Cardiac muscle cell (in vitro differentiated cells and primary cell): Measurements from ENCODE around the gene ABCA1. TPM values are rescaled to one million over a fixed set of nuclear protein-coding genes. Genes with fewer than 3 reads are reported as not detected.

Experiments used
- DNase-seq, 2 donors: peaks; one replicate each; pipeline versions ENCODE4 v3.0.0 to v3.0.0-alpha.2; 2010 to 2017; ENCODE audit warnings: low read depth in 1 of 2, low spot score in 1 of 2
- H3K27ac ChIP-seq: fragments of 200-600 bp; sonication (generic); 2 replicates; pipeline ENCODE4 v1.5.1; 2016
- H3K27me3 ChIP-seq: fragments of 200-600 bp; sonication (generic); 2 replicates; pipeline ENCODE4 v1.6.0; 2016; ENCODE audit warnings: control low read depth
- H3K36me3 ChIP-seq: fragments of 200-600 bp; sonication (generic); 2 replicates; pipeline ENCODE4 v1.5.1; 2016; ENCODE audit warnings: control low read depth
- H3K4me1 ChIP-seq: fragments of 200-600 bp; sonication (generic); 2 replicates; pipeline ENCODE4 v1.8.1; 2017; ENCODE audit warnings: low read depth, mild to moderate bottlenecking, mixed run types
- H3K4me3 ChIP-seq: fragments of 200-600 bp; sonication (generic); 2 replicates; pipeline ENCODE4 v1.5.1; 2016; ENCODE audit warnings: mild to moderate bottlenecking
- H3K9me3 ChIP-seq: fragments of 200-600 bp; sonication (generic); 2 replicates; pipeline ENCODE4 v1.5.1; 2017; ENCODE audit warnings: low read depth, mild to moderate bottlenecking, control low read depth
- polyA plus RNA-seq: library from polyadenylated mRNA; unstranded; fragments of >200 nt; fragmentation: Nextera tagmentation; extraction: Ambion mirVana; gene quantifications from 2 replicates; pipeline ENCODE4 v1.2.1, GENCODE V29; 2016
- total RNA-seq: library from RNA; depleted of rRNA; stranded (reverse); fragments of >200 nt; gene quantifications from 2 replicates; pipeline ENCODE4 v1.2.3, GENCODE V29; 2016
- TF ChIP-seq, protein P1 (sequence below): IDR thresholded peaks from 2 replicates; pipeline ENCODE4 v1.5.1; 2012; ENCODE audit warnings: low read depth, mild to moderate bottlenecking, low read length

Gene ABCA1
- total and polyA plus RNA-seq, 2 experiments from 2014 or later = 2.5 to 23.0 TPM

DNA sequence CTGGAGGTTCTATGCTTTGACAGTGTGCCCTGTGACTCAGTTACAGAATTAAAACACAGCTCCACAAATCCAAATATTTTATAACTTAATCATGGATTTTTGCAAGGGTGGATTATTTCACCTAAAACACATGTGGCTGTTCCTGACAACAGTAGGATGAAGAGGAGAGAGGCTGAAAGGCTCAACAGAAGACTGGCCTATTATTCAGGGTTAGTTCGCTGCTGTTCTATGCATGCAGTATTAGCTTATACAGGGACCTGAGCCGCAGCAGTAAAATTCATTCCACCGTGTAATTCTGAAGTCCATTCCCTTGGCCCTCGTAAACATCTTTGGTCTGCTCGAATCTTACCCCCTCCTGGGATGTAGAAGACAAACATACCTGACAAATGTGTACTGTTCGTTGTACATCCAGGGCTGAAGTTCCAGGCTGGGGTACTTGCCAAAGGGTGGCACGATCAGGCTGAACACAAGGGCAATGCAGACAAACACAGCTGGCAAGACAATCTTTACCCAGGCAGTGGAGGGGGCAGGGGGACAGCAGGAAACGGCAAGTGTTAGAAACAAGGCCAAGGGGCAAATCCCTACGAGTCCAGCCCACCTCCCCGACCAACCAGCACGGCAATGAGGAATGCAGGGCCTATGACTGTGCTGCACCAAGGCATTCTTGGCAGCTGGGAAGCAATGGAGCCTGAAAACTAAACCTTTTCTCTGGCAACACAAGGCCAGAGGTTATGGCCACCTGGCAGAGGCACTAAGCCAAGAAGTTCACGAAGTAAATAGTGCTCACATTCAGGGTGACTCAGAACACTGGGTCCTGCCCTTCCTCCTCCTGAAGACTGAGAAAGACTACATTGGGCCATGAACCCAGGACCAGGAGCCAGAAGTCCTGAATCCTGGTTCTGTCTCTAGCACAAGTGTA is 117.3 kb downstream of the ABCA1 start:
- no peaks in the 10 kb centered on the region for H3K4me1 ChIP-seq
- H3K27me3 ChIP-seq = no peaks in the 10 kb centered on the region
- peak overlapping the region; percentile 23 for H3K27ac ChIP-seq
- TF ChIP-seq, protein P1, sequence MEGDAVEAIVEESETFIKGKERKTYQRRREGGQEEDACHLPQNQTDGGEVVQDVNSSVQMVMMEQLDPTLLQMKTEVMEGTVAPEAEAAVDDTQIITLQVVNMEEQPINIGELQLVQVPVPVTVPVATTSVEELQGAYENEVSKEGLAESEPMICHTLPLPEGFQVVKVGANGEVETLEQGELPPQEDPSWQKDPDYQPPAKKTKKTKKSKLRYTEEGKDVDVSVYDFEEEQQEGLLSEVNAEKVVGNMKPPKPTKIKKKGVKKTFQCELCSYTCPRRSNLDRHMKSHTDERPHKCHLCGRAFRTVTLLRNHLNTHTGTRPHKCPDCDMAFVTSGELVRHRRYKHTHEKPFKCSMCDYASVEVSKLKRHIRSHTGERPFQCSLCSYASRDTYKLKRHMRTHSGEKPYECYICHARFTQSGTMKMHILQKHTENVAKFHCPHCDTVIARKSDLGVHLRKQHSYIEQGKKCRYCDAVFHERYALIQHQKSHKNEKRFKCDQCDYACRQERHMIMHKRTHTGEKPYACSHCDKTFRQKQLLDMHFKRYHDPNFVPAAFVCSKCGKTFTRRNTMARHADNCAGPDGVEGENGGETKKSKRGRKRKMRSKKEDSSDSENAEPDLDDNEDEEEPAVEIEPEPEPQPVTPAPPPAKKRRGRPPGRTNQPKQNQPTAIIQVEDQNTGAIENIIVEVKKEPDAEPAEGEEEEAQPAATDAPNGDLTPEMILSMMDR = no peak
- no peaks in the 10 kb centered on the region for H3K9me3 ChIP-seq
- no peak for DNase-seq
- H3K4me3 ChIP-seq = no peak overlapping the region
- H3K36me3 ChIP-seq = peaks cover 46% of the 10 kb centered on the region

DNA sequence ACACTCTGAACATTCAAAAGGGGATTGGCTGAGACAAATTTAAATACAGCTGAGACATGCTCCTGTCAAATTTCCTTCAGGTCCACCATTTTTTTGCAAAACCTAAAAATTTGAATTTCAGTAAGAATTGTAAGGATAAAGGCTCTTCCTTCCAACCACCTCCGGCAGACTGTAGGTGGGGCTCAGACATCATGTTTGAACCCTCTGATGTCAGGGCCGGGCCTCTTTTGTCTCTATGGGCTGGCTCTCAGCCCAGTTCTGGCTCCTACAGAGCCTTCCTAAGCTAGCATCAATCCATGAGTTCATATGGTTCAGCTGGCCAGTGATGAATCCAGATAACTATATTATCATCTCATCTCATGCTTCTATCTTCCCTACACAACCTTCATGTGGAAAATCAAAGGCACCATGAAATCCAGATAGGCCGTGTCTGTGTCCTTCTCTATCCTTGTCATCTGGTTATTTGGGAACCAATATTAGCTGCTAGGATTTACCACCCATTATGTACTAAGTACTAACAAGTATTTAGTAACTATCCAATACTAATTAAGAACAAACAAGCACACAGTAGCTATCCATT is 119.8 kb downstream of the ABCA1 start:
- peak in 1 of 2 donors; percentile 56 for DNase-seq
- no peak overlapping the region for H3K27ac ChIP-seq
- no peaks in the 10 kb centered on the region for H3K4me1 ChIP-seq
- H3K27me3 ChIP-seq = no peaks in the 10 kb centered on the region
- no peak overlapping the region for H3K4me3 ChIP-seq
- H3K9me3 ChIP-seq = no peaks in the 10 kb centered on the region
- H3K36me3 ChIP-seq = peaks cover 49% of the 10 kb centered on the region
- TF ChIP-seq, protein P1 = peak; percentile 33

DNA sequence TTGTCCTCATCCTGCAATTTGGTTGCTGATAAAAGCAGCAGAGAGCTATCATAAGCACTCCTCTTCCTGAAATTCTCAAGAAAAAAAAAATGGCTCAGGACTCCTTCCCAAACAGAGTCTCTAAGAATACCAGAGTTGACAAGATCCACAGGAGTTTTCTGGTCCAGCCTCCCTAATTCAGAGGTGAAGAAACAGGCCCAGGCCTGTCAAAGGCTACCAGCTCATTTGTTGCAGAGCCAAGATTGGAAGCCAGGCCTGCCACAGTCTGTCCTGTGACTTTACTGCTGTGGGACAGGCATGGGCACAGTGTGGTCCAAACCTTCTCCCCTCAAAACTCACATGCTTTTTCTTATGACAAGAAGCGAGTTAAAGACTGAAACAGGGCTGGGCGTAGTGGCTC is 122.5 kb downstream of the ABCA1 start:
- DNase-seq = no peak
- Histone ChIP-seq H3K36me3 (peaks cover 44% of the 10 kb centered on the region), H3K4me1 (no peaks in the 10 kb centered on the region), H3K27ac (no peak overlapping the region), H3K27me3 (no peaks in the 10 kb centered on the region), H3K4me3 (no peak overlapping the region), H3K9me3 (no peaks in the 10 kb centered on the region)
- TF ChIP-seq, protein P1 = no peak

DNA sequence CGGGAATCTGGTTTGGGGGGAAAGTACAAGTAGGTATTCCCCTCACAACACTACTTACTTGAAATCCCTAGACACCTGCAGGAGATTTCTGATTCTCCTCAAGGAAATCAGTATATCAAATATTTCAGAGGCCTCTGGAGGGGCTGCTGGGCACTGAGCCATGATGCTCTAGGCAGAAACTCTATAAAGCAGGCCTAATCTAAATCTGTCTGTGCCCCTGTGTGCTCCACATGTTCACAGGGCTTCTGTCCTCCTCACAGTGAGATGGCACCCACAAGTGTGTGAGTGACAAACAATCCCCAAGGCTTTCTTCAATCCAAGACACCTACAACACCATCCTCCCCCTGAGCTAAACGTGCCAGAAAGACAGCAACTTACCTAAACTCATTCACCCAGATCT is 125.0 kb downstream of the ABCA1 start:
- Histone ChIP-seq H3K27ac (no peak overlapping the region), H3K36me3 (peaks cover 27% of the 10 kb centered on the region), H3K27me3 (no peaks in the 10 kb centered on the region), H3K4me3 (no peak overlapping the region), H3K9me3 (no peaks in the 10 kb centered on the region), H3K4me1 (peaks cover 11% of the 10 kb centered on the region)
- TF ChIP-seq, protein P1 = no peak
- no peak for DNase-seq

DNA sequence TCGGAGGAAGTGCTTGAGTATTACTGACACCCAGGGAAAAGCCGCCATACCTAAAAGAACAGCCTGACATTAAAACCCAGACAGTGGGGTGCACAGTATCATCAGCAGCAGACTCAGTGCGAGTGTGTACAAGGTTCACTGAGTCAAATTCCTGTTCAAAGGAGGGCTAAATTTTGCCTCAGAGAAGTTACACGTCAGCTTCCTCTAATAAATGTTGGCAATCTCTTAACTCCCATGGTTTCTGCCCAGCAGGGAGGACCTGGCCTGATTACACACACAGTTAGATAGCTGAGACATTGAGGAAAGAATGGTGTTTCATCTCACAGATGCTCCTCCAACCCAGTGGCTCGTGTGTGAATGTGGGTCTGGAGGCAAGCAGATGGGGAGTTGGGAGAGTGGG is 125.8 kb downstream of the ABCA1 start:
- Histone ChIP-seq H3K4me3 (no peak overlapping the region), H3K9me3 (no peaks in the 10 kb centered on the region), H3K27ac (no peak overlapping the region), H3K27me3 (no peaks in the 10 kb centered on the region), H3K36me3 (peaks cover 27% of the 10 kb centered on the region), H3K4me1 (peaks cover 19% of the 10 kb centered on the region)
- TF ChIP-seq, protein P1 = no peak
- no peak for DNase-seq
